BE2C (cell line): Measurements from ENCODE around the gene MELTF. TPM values are rescaled to one million over a fixed set of nuclear protein-coding genes. Genes with fewer than 3 reads are reported as not detected.
"Not testable (repeated sequence)": the region's sequence is repeated elsewhere in the genome, so short reads cannot be mapped to it uniquely, and the experiment has no call there.

Experiments
- DNase-seq: peaks from one replicate; pipeline ENCODE4 v3.0.0-alpha.2; 2020
- H3K27me3 ChIP-seq: fragments of 250-450 bp; sonication (Bioruptor Pico); 2 replicates; pipeline ENCODE4 v1.5.1; 2020; ENCODE audit warnings: mild to moderate bottlenecking
- H3K36me3 ChIP-seq: fragments of 250-450 bp; sonication (Bioruptor Pico); 2 replicates; pipeline ENCODE4 v1.5.1; 2020; ENCODE audit warnings: mild to moderate bottlenecking
- H3K4me1 ChIP-seq: fragments of 250-450 bp; sonication (Bioruptor Pico); 2 replicates; pipeline ENCODE4 v1.5.1; 2020
- H3K4me3 ChIP-seq: 2 replicates; pipeline ENCODE4 v1.5.1; 2011; ENCODE audit warnings: low read depth, low read length
- H3K9me3 ChIP-seq: fragments of 250-450 bp; sonication (Bioruptor Pico); 2 replicates; pipeline ENCODE4 v1.5.1; 2020
- polyA plus RNA-seq: library from polyadenylated mRNA; unstranded; fragments of >200 nt; gene quantifications from one replicate; pipeline ENCODE4 v1.2.1, GENCODE V29; 2012; ENCODE audit warnings: low read depth, missing spikeins; ENCODE audit not compliant: insufficient read length, insufficient read depth
- TF ChIP-seq, protein P1 (sequence below): IDR thresholded peaks from 2 replicates; pipeline ENCODE4 v1.5.1; 2012; ENCODE audit warnings: mild to moderate bottlenecking, low read depth, low read length

The MELTF gene
- polyA plus RNA-seq = 9.4 TPM

DNA sequence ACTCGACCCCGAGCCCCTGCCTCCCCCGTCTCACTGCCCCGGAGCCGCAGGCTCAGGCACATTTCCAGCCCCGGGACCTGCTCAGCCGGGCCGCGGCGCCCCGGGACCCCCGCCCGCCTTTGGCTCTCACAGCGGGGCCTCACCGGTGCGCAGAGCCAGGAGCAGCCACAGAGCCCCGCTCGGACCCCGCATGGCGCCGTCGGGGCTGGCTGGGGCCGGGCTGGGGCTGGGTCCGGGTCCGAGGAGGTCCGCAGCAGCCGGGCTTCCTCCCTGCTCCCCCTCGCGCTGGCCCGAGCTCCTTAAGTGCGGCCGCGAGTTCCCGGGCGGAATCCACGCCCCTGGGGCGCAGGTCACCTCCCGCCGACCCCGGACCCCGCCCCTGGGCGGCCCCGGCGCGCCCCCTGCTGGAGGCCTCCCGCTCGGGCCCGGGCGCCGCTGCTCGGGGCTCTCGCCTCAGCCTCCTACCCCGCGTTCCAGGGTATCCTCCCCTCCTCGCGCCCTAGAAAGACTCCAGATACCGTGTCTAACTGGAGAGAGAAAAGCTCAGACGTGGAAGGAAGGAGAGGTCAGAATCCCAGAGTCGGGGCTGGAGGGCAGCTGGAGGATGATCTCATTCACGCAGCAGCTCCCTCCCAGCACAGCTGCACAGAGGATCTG is at the start of gene MELTF:
Gene MELTF, minus strand, starts transcription at position 307 of the 657 bp plus-strand sequence. Its CDS starts 115 bp downstream, at position 192.
- TF ChIP-seq, protein P1, sequence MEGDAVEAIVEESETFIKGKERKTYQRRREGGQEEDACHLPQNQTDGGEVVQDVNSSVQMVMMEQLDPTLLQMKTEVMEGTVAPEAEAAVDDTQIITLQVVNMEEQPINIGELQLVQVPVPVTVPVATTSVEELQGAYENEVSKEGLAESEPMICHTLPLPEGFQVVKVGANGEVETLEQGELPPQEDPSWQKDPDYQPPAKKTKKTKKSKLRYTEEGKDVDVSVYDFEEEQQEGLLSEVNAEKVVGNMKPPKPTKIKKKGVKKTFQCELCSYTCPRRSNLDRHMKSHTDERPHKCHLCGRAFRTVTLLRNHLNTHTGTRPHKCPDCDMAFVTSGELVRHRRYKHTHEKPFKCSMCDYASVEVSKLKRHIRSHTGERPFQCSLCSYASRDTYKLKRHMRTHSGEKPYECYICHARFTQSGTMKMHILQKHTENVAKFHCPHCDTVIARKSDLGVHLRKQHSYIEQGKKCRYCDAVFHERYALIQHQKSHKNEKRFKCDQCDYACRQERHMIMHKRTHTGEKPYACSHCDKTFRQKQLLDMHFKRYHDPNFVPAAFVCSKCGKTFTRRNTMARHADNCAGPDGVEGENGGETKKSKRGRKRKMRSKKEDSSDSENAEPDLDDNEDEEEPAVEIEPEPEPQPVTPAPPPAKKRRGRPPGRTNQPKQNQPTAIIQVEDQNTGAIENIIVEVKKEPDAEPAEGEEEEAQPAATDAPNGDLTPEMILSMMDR = peak; percentile 52
- peaks cover 24% of the 10 kb centered on the region for H3K4me1 ChIP-seq
- no peaks in the 10 kb centered on the region for H3K9me3 ChIP-seq
- H3K4me3 ChIP-seq = peak within 1 kb of the TSS; percentile 59
- peaks cover 6% of the 10 kb centered on the region for H3K27me3 ChIP-seq
- peak; percentile 71 for DNase-seq
- H3K36me3 ChIP-seq = no peaks in the 10 kb centered on the region

DNA sequence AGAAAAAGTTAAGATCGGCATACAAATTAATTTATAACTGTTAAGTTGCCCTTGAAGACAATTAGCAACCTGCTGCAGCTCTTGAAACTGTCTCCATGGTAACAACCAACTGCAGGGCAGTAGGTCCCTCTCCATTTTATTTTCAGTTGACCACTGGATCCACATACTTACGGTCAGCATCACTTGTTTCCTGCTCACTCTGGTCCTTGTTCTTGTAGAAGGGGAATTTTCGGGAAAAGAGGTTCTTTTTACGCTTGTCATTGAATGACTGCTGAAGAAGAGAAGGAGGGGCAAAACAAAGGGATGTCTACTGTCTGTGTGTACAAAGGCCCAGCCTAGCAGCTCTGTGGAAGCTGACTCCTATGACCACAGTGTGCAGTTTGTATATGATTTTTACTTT is 46.8 kb upstream of the MELTF start:
- no peak overlapping the region for H3K4me3 ChIP-seq
- H3K27me3 ChIP-seq = no peaks in the 10 kb centered on the region
- H3K36me3 ChIP-seq = peaks cover 22% of the 10 kb centered on the region
- no peak for DNase-seq
- peaks cover 2% of the 10 kb centered on the region; the same call in 1 of the 2 replicates for H3K4me1 ChIP-seq
- TF ChIP-seq, protein P1 = no peak
- H3K9me3 ChIP-seq = no peaks in the 10 kb centered on the region

DNA sequence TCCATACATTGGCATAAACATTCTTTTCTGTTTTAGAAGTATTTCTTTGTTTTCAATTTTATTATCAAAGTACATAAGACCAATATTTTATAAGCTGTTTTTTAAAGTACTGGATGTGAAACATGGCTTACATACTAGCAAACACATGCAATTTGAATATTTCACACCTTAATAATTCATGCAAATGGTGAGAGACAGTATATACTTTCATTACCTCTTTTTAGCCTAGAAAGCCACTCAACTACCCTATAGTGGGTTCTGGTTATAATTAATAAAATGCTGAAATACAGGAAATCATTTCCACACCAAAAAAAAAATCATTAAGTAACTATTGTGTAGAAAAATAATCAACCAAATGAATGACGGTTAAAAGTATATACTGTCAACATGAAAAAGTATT is 38.5 kb upstream of the MELTF start:
- no peaks in the 10 kb centered on the region for H3K9me3 ChIP-seq
- DNase-seq = no peak
- no peak overlapping the region for H3K4me3 ChIP-seq
- H3K4me1 ChIP-seq = peaks cover 5% of the 10 kb centered on the region
- TF ChIP-seq, protein P1 = no peak
- peaks cover 23% of the 10 kb centered on the region for H3K36me3 ChIP-seq
- no peaks in the 10 kb centered on the region for H3K27me3 ChIP-seq

DNA sequence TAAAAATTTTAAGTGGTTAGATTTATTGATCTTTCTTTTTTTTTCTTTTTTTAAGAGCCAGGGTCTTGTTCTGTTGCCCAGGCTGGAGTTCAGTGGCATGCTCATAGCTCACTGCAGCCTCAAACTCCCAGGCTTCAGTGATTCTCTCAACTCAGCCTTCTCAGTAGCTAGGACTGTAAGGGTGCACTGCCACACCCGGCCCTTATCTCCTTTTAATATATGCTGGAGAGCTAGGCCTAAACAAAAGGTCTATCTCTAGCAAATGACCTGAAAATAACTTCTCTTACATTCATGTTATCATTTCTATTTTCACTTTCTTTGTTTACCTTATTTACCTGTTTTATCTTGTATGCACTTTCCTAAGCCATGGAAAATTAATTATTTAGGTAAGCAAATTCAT is 35.2 kb upstream of the MELTF start:
- H3K4me1 ChIP-seq = peaks cover 5% of the 10 kb centered on the region
- peaks cover 42% of the 10 kb centered on the region for H3K36me3 ChIP-seq

DNA sequence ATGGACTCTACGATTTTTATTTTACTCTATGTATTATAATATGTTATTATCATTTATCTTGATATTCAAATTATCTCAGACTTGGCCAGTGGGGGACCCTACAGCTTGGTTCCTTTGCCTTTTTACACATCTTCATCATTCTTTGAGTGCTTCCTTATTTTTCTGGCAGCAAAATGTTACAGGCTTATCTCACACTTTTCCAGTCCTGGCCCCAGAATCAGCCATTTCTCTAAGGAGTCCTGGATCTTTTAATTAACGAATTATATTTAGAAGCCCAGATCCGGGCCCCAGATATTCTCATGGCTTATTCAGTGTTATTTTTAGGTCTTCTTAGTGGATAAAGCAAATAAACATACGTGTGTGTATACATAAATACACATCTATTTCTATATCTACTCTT is 32.8 kb upstream of the MELTF start:
- H3K4me1 ChIP-seq = peaks cover 5% of the 10 kb centered on the region
- H3K36me3 ChIP-seq = peaks cover 59% of the 10 kb centered on the region
- no peak overlapping the region for H3K4me3 ChIP-seq
- H3K27me3 ChIP-seq = no peaks in the 10 kb centered on the region
- TF ChIP-seq, protein P1 = no peak
- no peaks in the 10 kb centered on the region for H3K9me3 ChIP-seq
- no peak for DNase-seq

More for the DNA sequence above, 35.2 kb upstream of the MELTF start:
- Histone ChIP-seq H3K4me3 (no peak overlapping the region), H3K27me3 (no peaks in the 10 kb centered on the region), H3K9me3 (no peaks in the 10 kb centered on the region)
- TF ChIP-seq, protein P1 = no peak
- DNase-seq = no peak

DNA sequence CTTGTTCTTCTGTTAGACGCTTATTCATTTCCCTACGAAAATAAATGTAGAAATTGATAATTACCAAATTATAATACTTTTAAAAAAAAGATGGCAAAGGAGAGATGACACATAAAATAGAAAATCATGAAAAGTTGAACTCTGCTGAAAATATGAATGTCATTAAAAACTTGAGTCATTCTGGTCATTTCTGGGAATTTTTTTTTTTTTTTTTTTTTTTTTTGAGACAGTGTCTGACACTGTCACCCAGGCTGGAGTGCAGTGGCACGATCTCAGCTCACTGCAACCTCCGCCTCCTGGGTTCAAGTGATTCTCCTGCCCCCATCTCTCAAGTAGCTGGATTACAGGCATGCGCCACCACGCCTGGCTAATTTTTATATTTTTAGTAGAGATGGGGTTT is 22.0 kb upstream of the MELTF start:
- not testable (repeated sequence) for H3K4me3 ChIP-seq, H3K27me3 ChIP-seq, H3K4me1 ChIP-seq, H3K9me3 ChIP-seq, DNase-seq
- peaks cover 73% of the 10 kb centered on the region for H3K36me3 ChIP-seq

DNA sequence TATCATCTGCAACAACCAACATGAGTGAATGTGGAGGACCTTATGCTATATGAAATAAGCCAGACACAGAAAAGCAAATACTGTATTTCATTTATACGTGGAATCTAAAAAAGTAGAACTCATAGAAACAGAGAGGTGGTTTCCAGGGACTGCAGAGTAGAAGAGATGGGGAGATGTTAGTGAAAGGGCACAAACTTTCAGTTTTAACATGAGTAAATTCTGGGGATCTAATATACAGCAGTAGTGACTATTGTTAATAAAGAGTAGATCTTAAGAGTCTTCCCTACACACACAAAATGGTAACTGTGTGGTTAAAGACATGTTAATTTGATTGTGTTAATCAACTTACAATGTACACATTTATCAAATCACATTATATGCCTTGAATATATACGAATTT is 20.9 kb upstream of the MELTF start:
- Histone ChIP-seq H3K9me3 (no peaks in the 10 kb centered on the region), H3K4me3 (no peak overlapping the region), H3K27me3 (no peaks in the 10 kb centered on the region), H3K4me1 (no peaks in the 10 kb centered on the region), H3K36me3 (peaks cover 69% of the 10 kb centered on the region)
- DNase-seq = no peak
- TF ChIP-seq, protein P1 = no peak
